Endothelial cell of umbilical vein (primary cell): ENCODE data around the gene MIX23. TPM values are rescaled to one million over a fixed set of nuclear protein-coding genes. Genes with fewer than 3 reads are reported as not detected.

Experiments used
- BruUV-seq: library from RNA; stranded (reverse); fragments of 400-500 nt; replicated peaks from 2 replicates; lab custom pipeline; 2021; lab: Mats Ljungman, UMichigan
- CTCF ChIA-PET: fragments of 300-600, 350-600 bp; sonication (Branson Sonifier 250); formaldehyde crosslinking; loops from one replicate; lab custom pipeline; 2021; ENCODE audit warnings: antibody characterized with exemption, inconsistent platforms; lab: Charles Lee
- POLR2A ChIA-PET: fragments of 300-600, 350-600 bp; sonication (Branson Sonifier 250); formaldehyde crosslinking; loops from one replicate; lab custom pipeline; 2021; ENCODE audit warnings: antibody characterized with exemption, inconsistent platforms; lab: Charles Lee
- DNase-seq: peaks from one replicate; pipeline ENCODE4 v3.0.0-alpha.2; 2011; ENCODE audit warnings: low read depth, low spot score
- FAIRE-seq: peaks from 2 replicates; lab custom pipeline; 2011; peaks lifted over from hg19 to GRCh38; lab: Jason Lieb, UNC
- H2AFZ ChIP-seq: 2 replicates; pipeline ENCODE4 v1.6.0; 2012; ENCODE audit warnings: low read depth, low read length, control low read depth, inconsistent platforms
- H3K27ac ChIP-seq: 2 replicates; pipeline ENCODE4 v1.5.1; 2011; ENCODE audit warnings: low read depth, mild to moderate bottlenecking, control low read depth, low read length, moderate library complexity; ENCODE audit not compliant: insufficient read depth
- H3K27me3 ChIP-seq, 2 experiments: 2 replicates each; pipeline versions ENCODE4 v1.6.0 to v1.6.1; 2011; ENCODE audit warnings: low read length in 2 of 2, mixed read lengths in 1 of 2; ENCODE audit not compliant: control insufficient read depth in 2 of 2, insufficient read depth in 2 of 2
- H3K36me3 ChIP-seq, 2 experiments: 2 replicates in 1 of 2; 3 replicates in 1 of 2; pipeline ENCODE4 v1.5.1; 2011; ENCODE audit warnings: low read length in 2 of 2, mild to moderate bottlenecking in 1 of 2, moderate library complexity in 1 of 2; ENCODE audit not compliant: control insufficient read depth in 2 of 2, insufficient read depth in 2 of 2; ENCODE audit errors: extremely low read depth in 1 of 2
- H3K4me1 ChIP-seq: 3 replicates; pipeline ENCODE4 v1.5.1; 2011; ENCODE audit warnings: mild to moderate bottlenecking, low read length; ENCODE audit not compliant: control insufficient read depth, insufficient read depth; ENCODE audit errors: extremely low read depth
- H3K4me2 ChIP-seq: 2 replicates; pipeline ENCODE4 v1.6.1; 2011; ENCODE audit warnings: low read length, control low read depth, mixed read lengths; ENCODE audit not compliant: insufficient read depth
- H3K4me3 ChIP-seq, 3 experiments: fragments of 200-600 bp in 1 of 3; sonication (generic), shearing (Covaris generic) in 1 of 3; replicated peaks in 1 of 3; 2 replicates each; pipeline ENCODE4 v1.5.1; 2011 to 2016; ENCODE audit warnings: control low read depth in 3 of 3, low read length in 3 of 3, mild to moderate bottlenecking in 2 of 3, inconsistent platforms in 1 of 3, low read depth in 1 of 3, moderate library complexity in 1 of 3; ENCODE audit not compliant: insufficient read depth in 1 of 3
- H3K79me2 ChIP-seq: 2 replicates; pipeline ENCODE4 v1.6.0; 2012; ENCODE audit warnings: low read length, inconsistent platforms; ENCODE audit not compliant: control insufficient read depth, insufficient read depth
- H3K9ac ChIP-seq: replicated peaks from 2 replicates; pipeline ENCODE3; 2011; ENCODE audit warnings: low read length, control low read depth; ENCODE audit not compliant: insufficient read depth; ENCODE audit errors: extremely low read depth
- H3K9me1 ChIP-seq: replicated peaks from 3 replicates; pipeline ENCODE4 v1.6.0; 2011; ENCODE audit warnings: mild to moderate bottlenecking, low read length; ENCODE audit not compliant: control insufficient read depth, insufficient read depth; ENCODE audit errors: extremely low read depth
- H3K9me3 ChIP-seq: replicated peaks from 2 replicates; pipeline ENCODE4 v1.5.1; 2012; ENCODE audit warnings: low read length, inconsistent platforms; ENCODE audit not compliant: control insufficient read depth, insufficient read depth
- H4K20me1 ChIP-seq: replicated peaks from 2 replicates; pipeline ENCODE3; 2011; ENCODE audit warnings: mild to moderate bottlenecking, low read length; ENCODE audit not compliant: control insufficient read depth, insufficient read depth; ENCODE audit errors: extremely low read depth
- FOS ChIP-seq: IDR thresholded peaks from 2 replicates; pipeline ENCODE4 v1.6.1; 2011; ENCODE audit warnings: mild to moderate bottlenecking, low read length, moderate library complexity, borderline replicate concordance; ENCODE audit not compliant: insufficient read depth
- JUN ChIP-seq: IDR thresholded peaks from 2 replicates; pipeline ENCODE4 v1.6.1; 2011; ENCODE audit warnings: borderline replicate concordance, low read depth; ENCODE audit not compliant: insufficient read length, insufficient read depth
- MAX ChIP-seq: IDR thresholded peaks from 2 replicates; pipeline ENCODE4 v1.6.1; 2011; ENCODE audit not compliant: insufficient read depth, insufficient read length
- POLR2A ChIP-seq: IDR thresholded peaks from 2 replicates; pipeline ENCODE4 v1.6.1; 2012; ENCODE audit warnings: low read depth, mild to moderate bottlenecking, control low read depth, low read length
- dilution Hi-C: fragments of 300-500 bp; cut with MboI; formaldehyde crosslinking; loops from one replicate; pipeline ENCODE4 v1.15.0; 2019; ENCODE audit warnings: low sequenced_read_pairs; ENCODE audit not compliant: extremely low pct_ligation_motif_present
- intact Hi-C: fragments of 100-400 bp; cut with micrococcal nuclease; formaldehyde crosslinking; loops from one replicate; pipeline ENCODE4 v1.10.0; 2022
- polyA plus RNA-seq, 4 experiments: library from polyadenylated mRNA; depleted of rRNA in 3 of 4; stranded (reverse) in 3 of 4; unstranded in 1 of 4; fragments of >200 nt; gene quantifications; 2 replicates each; pipeline versions ENCODE4 v1.2.1 to v1.2.3, GENCODE V29; 2011 to 2012; ENCODE audit warnings: missing spikeins in 1 of 4
- total RNA-seq: library from RNA; stranded (reverse); gene quantifications from 2 replicates; pipeline ENCODE4 v1.2.3, GENCODE V29; 2021
- TF ChIP-seq, protein P1 (sequence below), 2 donors: IDR thresholded peaks; 1 replicate in 1 of 2; 2 replicates in 1 of 2; pipeline ENCODE4 v1.5.1; 2011; ENCODE audit warnings: low read length in 2 of 2, mild to moderate bottlenecking in 2 of 2, moderate library complexity in 2 of 2, control low read depth in 1 of 2, inconsistent platforms in 1 of 2, low read depth in 1 of 2; ENCODE audit not compliant: insufficient read depth in 1 of 2; ENCODE audit errors: extremely low read depth in 1 of 2

The MIX23 gene
- total and polyA plus RNA-seq, 2 donors (not counting 3 experiments of a cell fraction or from before 2014, with no cell fraction given), result 4.5 to 53.5 TPM

GRCh38 chr3:122314228-122314876, 68.7 kb downstream of the MIX23 start:
- intact Hi-C loops, result no loop called here
- no peak for DNase-seq
- Histone ChIP-seq H4K20me1 (no peaks in the 10 kb centered on the region), H3K9me1 (no peaks in the 10 kb centered on the region), H3K79me2 (no peaks in the 10 kb centered on the region), H2AFZ (no peak overlapping the region), H3K4me2 (no peak overlapping the region), H3K9me3 (no peaks in the 10 kb centered on the region), H3K27me3 (peaks cover 0 to 2% of the 10 kb centered on the region in 2 experiments), H3K36me3 (no peaks in the 10 kb centered on the region), H3K27ac (no peak overlapping the region), H3K4me1 (no peaks in the 10 kb centered on the region), H3K4me3 (no peak overlapping the region), H3K9ac (no peak overlapping the region)
- dilution Hi-C loops, result no loop called here
- FAIRE-seq, result no peak
- BruUV-seq, result no TSS peak
- TF ChIP-seq, protein P1, sequence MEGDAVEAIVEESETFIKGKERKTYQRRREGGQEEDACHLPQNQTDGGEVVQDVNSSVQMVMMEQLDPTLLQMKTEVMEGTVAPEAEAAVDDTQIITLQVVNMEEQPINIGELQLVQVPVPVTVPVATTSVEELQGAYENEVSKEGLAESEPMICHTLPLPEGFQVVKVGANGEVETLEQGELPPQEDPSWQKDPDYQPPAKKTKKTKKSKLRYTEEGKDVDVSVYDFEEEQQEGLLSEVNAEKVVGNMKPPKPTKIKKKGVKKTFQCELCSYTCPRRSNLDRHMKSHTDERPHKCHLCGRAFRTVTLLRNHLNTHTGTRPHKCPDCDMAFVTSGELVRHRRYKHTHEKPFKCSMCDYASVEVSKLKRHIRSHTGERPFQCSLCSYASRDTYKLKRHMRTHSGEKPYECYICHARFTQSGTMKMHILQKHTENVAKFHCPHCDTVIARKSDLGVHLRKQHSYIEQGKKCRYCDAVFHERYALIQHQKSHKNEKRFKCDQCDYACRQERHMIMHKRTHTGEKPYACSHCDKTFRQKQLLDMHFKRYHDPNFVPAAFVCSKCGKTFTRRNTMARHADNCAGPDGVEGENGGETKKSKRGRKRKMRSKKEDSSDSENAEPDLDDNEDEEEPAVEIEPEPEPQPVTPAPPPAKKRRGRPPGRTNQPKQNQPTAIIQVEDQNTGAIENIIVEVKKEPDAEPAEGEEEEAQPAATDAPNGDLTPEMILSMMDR (IDR thresholded peaks at IDR 0.05; ENCODE audit: extremely low read depth in 1 of 2, insufficient read depth in 1 of 2, low read depth in 1 of 2, low read length in 2 of 2), result no peak
- TF ChIP-seq POLR2A (no peak), MAX (no peak), FOS (no peak), JUN (no peak)
- ChIA-PET CTCF (interaction anchor here (0.6 to 0.9 kb wide), 2 partner anchors 13 to 14 kb away, joined by 3 read pairs; no protein-coding TSS in a partner anchor), POLR2A (no interaction called here)
